LHCN-M2 (cell line): Measurements from ENCODE around the gene RNASEH2A. TPM values are rescaled to one million over a fixed set of nuclear protein-coding genes. Genes with fewer than 3 reads are reported as not detected.

Experiments used
- DNase-seq: peaks from one replicate; pipeline ENCODE4 v3.0.0-alpha.2; 2012; ENCODE audit warnings: low read depth
- polyA plus RNA-seq: library from polyadenylated mRNA; unstranded; fragments of >200 nt; gene quantifications from one replicate; pipeline ENCODE4 v1.2.1, GENCODE V29; 2012; ENCODE audit warnings: missing spikeins
- total RNA-seq: library from RNA; depleted of rRNA; stranded (reverse); fragments of >200 nt; gene quantifications from 2 replicates; pipeline ENCODE4 v1.2.3, GENCODE V29; 2014; rRNA removed

RNASEH2A gene
- total RNA-seq, result 56.2 and 59.5 TPM in 2 replicates
- polyA plus RNA-seq, result 58.3 TPM

- DNase-seq, result peak; percentile 87
Observed at GRCh38 chr19:12806242-12807081, at the start of gene RNASEH2A. TSS of gene RNASEH2A (plus strand) at chr19:12806584. CDS start at chr19:12806674, 90 bp downstream.

GRCh38 chr19:12757544-12758274, 48.7 kb upstream of the RNASEH2A start:
- DNase-seq, result peak; percentile 83

- DNase-seq, result no peak
Observed at GRCh38 chr19:12759686-12760085, 46.7 kb upstream of the RNASEH2A start.

- no peak for DNase-seq
Observed at GRCh38 chr19:12763100-12763499, 43.3 kb upstream of the RNASEH2A start.

GRCh38 chr19:12764698-12765097, 41.7 kb upstream of the RNASEH2A start:
- no peak for DNase-seq

GRCh38 chr19:12766051-12766521, 40.3 kb upstream of the RNASEH2A start:
- DNase-seq, result peak; percentile 78

GRCh38 chr19:12767150-12767549, 39.2 kb upstream of the RNASEH2A start:
- no peak for DNase-seq

GRCh38 chr19:12767666-12768065, 38.7 kb upstream of the RNASEH2A start:
- no peak for DNase-seq

- no peak for DNase-seq
Observed at GRCh38 chr19:12769689-12770088, 36.7 kb upstream of the RNASEH2A start.

GRCh38 chr19:12770922-12771321, 35.5 kb upstream of the RNASEH2A start:
- no peak for DNase-seq

GRCh38 chr19:12772323-12772722, 34.1 kb upstream of the RNASEH2A start:
- DNase-seq, result no peak

GRCh38 chr19:12773571-12773970, 32.8 kb upstream of the RNASEH2A start:
- DNase-seq, result peak; percentile 75

GRCh38 chr19:12774588-12775555, 31.5 kb upstream of the RNASEH2A start, which contains the start of gene HOOK2:
TSS of gene HOOK2 (minus strand) at chr19:12775552. CDS start at chr19:12775449, 103 bp downstream.
- DNase-seq, result no peak

- peak; percentile 73 for DNase-seq
Observed at GRCh38 chr19:12777217-12778016, 29.0 kb upstream of the RNASEH2A start.

GRCh38 chr19:12778017-12778904, 28.1 kb upstream of the RNASEH2A start:
- peak; percentile 84 for DNase-seq

GRCh38 chr19:12778905-12779161, 27.6 kb upstream of the RNASEH2A start:
- DNase-seq, result no peak

GRCh38 chr19:12779162-12779993, 27.0 kb upstream of the RNASEH2A start:
- DNase-seq, result peak; percentile 79

GRCh38 chr19:12782174-12782423, 24.3 kb upstream of the RNASEH2A start:
- no peak for DNase-seq
